GM12878 (cell line): ENCODE data around the gene CFAP58. TPM values are rescaled to one million over a fixed set of nuclear protein-coding genes. Genes with fewer than 3 reads are reported as not detected.

ENCODE experiments used
- ATAC-seq: fragments of 200-7000 bp; cut with Tn5 transposase; 3 replicates; pipeline ENCODE4 v1.9.1; 2020; ENCODE audit warnings: mild to moderate bottlenecking, moderate library complexity
- BruUV-seq: library from RNA; stranded (reverse); fragments of 400-500 nt; replicated peaks from 2 replicates; lab custom pipeline; 2021; lab: Mats Ljungman, UMichigan
- CTCF ChIA-PET: fragments of 300-600 bp; sonication (Branson Sonifier 250); formaldehyde crosslinking; extraction: SDS; loops from one replicate; lab custom pipeline; 2021; ENCODE audit warnings: inconsistent platforms; lab: Yijun Ruan, JAX
- POLR2A ChIA-PET: fragments of 350-600 bp; formaldehyde crosslinking; extraction: SDS; loops from one replicate; lab custom pipeline; 2021; ENCODE audit warnings: inconsistent platforms; lab: Charles Lee
- RAD21 ChIA-PET: fragments of 300-600 bp; sonication (Branson Sonifier 250); formaldehyde crosslinking; loops from one replicate; lab custom pipeline; 2023; ENCODE audit warnings: antibody characterized with exemption; ENCODE audit not compliant: unreplicated experiment; lab: Charles Lee
- SMC1A ChIA-PET: fragments of 300-600 bp; sonication (Branson Sonifier 250); formaldehyde crosslinking; loops from one replicate; lab custom pipeline; 2023; ENCODE audit not compliant: unreplicated experiment, uncharacterized antibody; lab: Charles Lee
- DNase-seq: peaks from one replicate; pipeline ENCODE4 v3.0.0-alpha.2; 2011; ENCODE audit warnings: low read depth, low spot score
- FAIRE-seq: peaks from 3 replicates; lab custom pipeline; 2011; peaks lifted over from hg19 to GRCh38; lab: Jason Lieb, UNC
- H2AFZ ChIP-seq: 2 replicates; pipeline ENCODE4 v1.6.0; 2011; ENCODE audit warnings: low read depth, low read length, control low read depth; ENCODE audit not compliant: control insufficient read depth
- H3K27ac ChIP-seq: 2 replicates; pipeline ENCODE4 v1.5.1; 2011; ENCODE audit warnings: control low read depth; ENCODE audit not compliant: control insufficient read depth, insufficient read depth
- H3K27me3 ChIP-seq, 2 experiments: replicated peaks in 1 of 2; 2 replicates each; pipeline versions ENCODE4 v1.6.0 to v1.6.1; 2011; ENCODE audit warnings: low read length in 1 of 2; ENCODE audit not compliant: control insufficient read depth in 2 of 2, insufficient read depth in 2 of 2
- H3K36me3 ChIP-seq, 2 experiments: 2 replicates each; pipeline ENCODE4 v1.5.1; 2011; ENCODE audit warnings: low read length in 1 of 2; ENCODE audit not compliant: control insufficient read depth in 2 of 2, insufficient read depth in 2 of 2
- H3K4me1 ChIP-seq: 2 replicates; pipeline ENCODE4 v1.6.1; 2011; ENCODE audit warnings: mild to moderate bottlenecking, low read length, moderate library complexity, mixed read lengths; ENCODE audit not compliant: control insufficient read depth, insufficient read depth
- H3K4me2 ChIP-seq: 2 replicates; pipeline ENCODE4 v1.6.0; 2011; ENCODE audit warnings: control low read depth; ENCODE audit not compliant: control insufficient read depth, insufficient read depth
- H3K4me3 ChIP-seq: fragments of 200-600 bp; sonication (generic); 2 replicates; pipeline ENCODE4 v1.5.1; 2016
- H3K79me2 ChIP-seq: 2 replicates; pipeline ENCODE4 v1.6.0; 2011; ENCODE audit warnings: low read length; ENCODE audit not compliant: control insufficient read depth, insufficient read depth
- H3K9ac ChIP-seq: 2 replicates; pipeline ENCODE4 v1.8.0; 2011; ENCODE audit warnings: low read length, control low read depth, mixed read lengths; ENCODE audit not compliant: control insufficient read depth, insufficient read depth
- H3K9me3 ChIP-seq: replicated peaks from 3 replicates; pipeline ENCODE4 v1.5.1; 2011; ENCODE audit warnings: mild to moderate bottlenecking, low read length; ENCODE audit not compliant: control insufficient read depth, insufficient read depth
- H4K20me1 ChIP-seq: 2 replicates; pipeline ENCODE4 v1.6.0; 2011; ENCODE audit not compliant: control insufficient read depth, insufficient read depth
- CHD2 ChIP-seq: IDR thresholded peaks from 2 replicates; pipeline ENCODE4 v1.6.1; 2011; ENCODE audit warnings: low read depth, low read length, improper control_type of control experiment, borderline replicate concordance
- E2F4 ChIP-seq: IDR thresholded peaks from 2 replicates; pipeline ENCODE4 v1.6.1; 2012; ENCODE audit warnings: low read depth, low read length, improper control_type of control experiment
- HCFC1 ChIP-seq: fragments of 150-350 bp; IDR thresholded peaks from 2 replicates; pipeline ENCODE4 v1.6.1; 2014; ENCODE audit warnings: low read length
- NKRF ChIP-seq: fragments of 450-650 bp; conservative IDR thresholded peaks from 2 replicates; pipeline ENCODE4 v1.6.1; 2017; ENCODE audit warnings: mild to moderate bottlenecking, moderate library complexity
- RAD51 ChIP-seq: fragments of 450-650 bp; IDR thresholded peaks from 2 replicates; pipeline ENCODE4 v1.6.1; 2016; ENCODE audit warnings: moderate library complexity, mild to moderate bottlenecking, inconsistent platforms
- SMC3 ChIP-seq: IDR thresholded peaks from 2 replicates; pipeline ENCODE4 v1.6.1; 2011; ENCODE audit warnings: low read length, improper control_type of control experiment, borderline replicate concordance
- SREBF1 ChIP-seq: IDR thresholded peaks from 2 replicates; pipeline ENCODE4 v1.6.1; 2012; ENCODE audit warnings: mild to moderate bottlenecking, low read length
- ZNF384 ChIP-seq: IDR thresholded peaks from 2 replicates; pipeline ENCODE4 v1.6.1; 2012; ENCODE audit warnings: low read depth, mild to moderate bottlenecking, low read length, improper control_type of control experiment, borderline replicate concordance
- WGBS: methylation state at CpG from one replicate; pipeline ENCODE4 v1.1.6; 2016; ENCODE audit warnings: low lambda C conversion rate; ENCODE audit not compliant: insufficient replicate concordance, insufficient coverage; ENCODE audit errors: missing lambda C conversion rate; 5-methylcytosine and 5-hydroxymethylcytosine counted together
- in situ Hi-C: fragments of 300-500 bp; cut with MboI; formaldehyde crosslinking; loops from 9 replicates; pipeline ENCODE4 v1.14.3; 2018; ENCODE audit warnings: mixed read lengths
- intact Hi-C: fragments of 100-400 bp; cut with micrococcal nuclease; formaldehyde crosslinking; loops from one replicate; pipeline ENCODE4 v1.14.2; 2022; ENCODE audit not compliant: unreplicated experiment
- polyA plus RNA-seq, 11 experiments: library from polyadenylated mRNA; depleted of rRNA in 4 of 11; unstranded in 6 of 11; stranded (reverse) in 5 of 11; fragments of >200 nt; fragmentation: Nextera tagmentation in 4 of 11; fragmentation: Illumina TruSeq in 1 of 11; extraction: Ambion mirVana in 4 of 11; extraction: Trizol in 1 of 11; gene quantifications; 1 replicate in 1 of 11; 2 replicates in 10 of 11; pipeline versions ENCODE4 v1.2.1 to v1.2.3, GENCODE V29; 2011 to 2016; ENCODE audit warnings: inconsistent platforms in 2 of 11, missing spikeins in 2 of 11, low read depth in 1 of 11
- total RNA-seq, 4 experiments: library from RNA; depleted of rRNA in 3 of 4; stranded (reverse); fragments of >200 nt in 3 of 4; fragmentation: Illumina TruSeq in 1 of 4; extraction: Trizol in 1 of 4; gene quantifications; 2 replicates each; pipeline versions ENCODE4 v1.2.1 to v1.2.3, GENCODE V29; 2013 to 2021

CFAP58 gene
- total and polyA plus RNA-seq, 10 of the 15 experiments (the other 5 are each of a cell fraction or from before 2014, with no cell fraction given) = 0.03 to 0.35 (median 0.21) TPM

DNA sequence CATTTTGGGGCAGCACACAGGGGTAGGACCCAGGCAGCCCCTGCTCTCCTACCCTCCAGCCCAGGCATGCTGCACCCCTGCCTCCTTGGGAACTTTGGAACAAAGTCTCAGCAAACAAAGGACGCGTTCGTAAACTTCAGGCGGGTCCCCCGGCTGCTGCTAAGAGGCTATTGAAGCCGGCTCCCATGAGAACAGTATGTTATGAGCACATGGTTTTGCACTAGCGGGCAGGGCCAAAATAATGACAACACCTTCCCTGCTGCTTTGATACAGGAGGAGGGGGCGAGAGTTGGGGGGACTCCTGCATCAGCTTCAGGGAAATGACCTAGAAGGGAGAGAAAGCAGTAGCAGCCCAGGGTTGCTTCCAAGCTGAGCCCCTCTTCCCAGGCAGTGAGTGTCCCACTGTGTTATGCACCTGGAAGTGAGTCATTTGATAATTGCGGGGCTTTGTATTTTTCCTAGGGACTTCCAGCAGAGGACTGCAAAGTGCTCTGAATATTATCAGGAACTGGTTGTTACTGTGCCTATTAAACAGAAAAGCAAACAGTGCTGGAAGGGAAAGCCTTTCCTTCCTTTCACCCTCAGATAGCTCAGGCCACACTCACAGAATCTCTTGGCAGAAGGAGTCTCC lies 22.3 kb upstream of the CFAP58 start:
- Histone ChIP-seq H3K27me3 (no peaks in the 10 kb centered on the region), H3K9ac (no peak overlapping the region)
- ChIA-PET POLR2A (interaction anchor here (1.0 to 2.3 kb wide), 2 partner anchors 10 to 15 kb away, joined by 3 to 9 read pairs; no protein-coding TSS in a partner anchor), SMC1A (interaction anchor here (0.9 to 2.0 kb wide), 2 partner anchors 20 to 22 kb away, joined by 3 to 7 read pairs; partner anchors contain the start of gene CFAP58), CTCF (interaction anchor here (0.7 to 4.2 kb wide), 5 partner anchors 16 to 26 kb away, joined by 3 to 30 read pairs (median 4); no protein-coding TSS in a partner anchor)
- ATAC-seq = no peak
- DNase-seq = no peak
- in situ Hi-C loops = no loop called here
- BruUV-seq = no TSS peak
- TF ChIP-seq RAD51 = no peak
- TF ChIP-seq E2F4 = no peak
- TF ChIP-seq HCFC1 = no peak
- TF ChIP-seq NKRF = no peak
- TF ChIP-seq SREBF1 = no peak
- TF ChIP-seq SMC3 = no peak
- TF ChIP-seq CHD2 = no peak
- TF ChIP-seq ZNF384 = no peak
- TF ChIP-seq, all 136 proteins: peak for 0
- Histone ChIP-seq H3K4me3 (no peak overlapping the region), H3K79me2 (peaks cover 72% of the 10 kb centered on the region), H3K27ac (no peak overlapping the region), H3K36me3 (peaks cover 2 to 5% of the 10 kb centered on the region in 2 experiments; a peak in 3 of 4 replicates), H2AFZ (no peak overlapping the region), H4K20me1 (peaks cover 28% of the 10 kb centered on the region), H3K4me1 (peaks cover 32% of the 10 kb centered on the region), H3K4me2 (no peak overlapping the region), H3K9me3 (no peaks in the 10 kb centered on the region)
- no peak for FAIRE-seq
- RAD21 ChIA-PET = interaction anchor here (0.9 kb wide), 1 partner anchor 23 kb away, joined by 3 read pairs; no protein-coding TSS in a partner anchor
- intact Hi-C loops = loop anchor here (10.0 kb wide), 2 partner anchors 417 to 637 kb away; partner anchors contain the start of gene STN1
- WGBS = 58% methylated on average over 9 of the region's 9 CpGs
